Measurements from ENCODE around the gene CEMIP. TPM values are rescaled to one million over a fixed set of nuclear protein-coding genes. Genes with fewer than 3 reads are reported as not detected.

CEMIP gene
- total RNA-seq, 1 donor from 2014 or later, result 0.30 TPM

GRCh38 chr15:80876348-80876674 is 97.1 kb downstream of the CEMIP start:
- no peaks in the 10 kb centered on the region for H3K27me3 Mint-ChIP-seq (ENCODE audit: low read depth)

GRCh38 chr15:80878242-80878866 is 99.2 kb downstream of the CEMIP start:
- H3K36me3 Mint-ChIP-seq (ENCODE audit: low read depth), result no peaks in the 10 kb centered on the region
- H3K27me3 Mint-ChIP-seq (ENCODE audit: low read depth), result peaks cover 1% of the 10 kb centered on the region
- no peaks in the 10 kb centered on the region for H3K4me1 Mint-ChIP-seq (ENCODE audit: low read depth)
- no peak overlapping the region for H3K27ac Mint-ChIP-seq
- no peaks in the 10 kb centered on the region for H3K9me3 Mint-ChIP-seq
- no peak overlapping the region for H3K4me3 Mint-ChIP-seq (ENCODE audit: low read depth)
- no peak for DNase-seq (ENCODE audit: low spot score)
- intact Hi-C loops (cut with micrococcal nuclease), result no loop called here

More at GRCh38 chr15:80876348-80876674, 97.1 kb downstream of the CEMIP start:
- Mint-ChIP-seq H3K4me1 (ENCODE audit: low read depth) (no peaks in the 10 kb centered on the region), H3K4me3 (ENCODE audit: low read depth) (no peak overlapping the region), H3K36me3 (ENCODE audit: low read depth) (no peaks in the 10 kb centered on the region), H3K9me3 (no peaks in the 10 kb centered on the region), H3K27ac (no peak overlapping the region)
- no peak for DNase-seq (ENCODE audit: low spot score)
- intact Hi-C loops (cut with micrococcal nuclease), result no loop called here

GRCh38 chr15:80878867-80879250 is 99.7 kb downstream of the CEMIP start:
- DNase-seq (ENCODE audit: low spot score), result no peak
- H3K27me3 Mint-ChIP-seq (ENCODE audit: low read depth), result peaks cover 1% of the 10 kb centered on the region
- H3K27ac Mint-ChIP-seq, result no peak overlapping the region
- H3K4me3 Mint-ChIP-seq (ENCODE audit: low read depth), result no peak overlapping the region
- no peaks in the 10 kb centered on the region for H3K4me1 Mint-ChIP-seq (ENCODE audit: low read depth)
- H3K9me3 Mint-ChIP-seq, result no peaks in the 10 kb centered on the region
- no peaks in the 10 kb centered on the region for H3K36me3 Mint-ChIP-seq (ENCODE audit: low read depth)
- intact Hi-C loops (cut with micrococcal nuclease), result no loop called here

- H3K27me3 Mint-ChIP-seq (ENCODE audit: low read depth), result peaks cover 1% of the 10 kb centered on the region
- H3K36me3 Mint-ChIP-seq (ENCODE audit: low read depth), result no peaks in the 10 kb centered on the region
- H3K27ac Mint-ChIP-seq, result no peak overlapping the region
- intact Hi-C loops (cut with micrococcal nuclease), result no loop called here
- no peaks in the 10 kb centered on the region for H3K9me3 Mint-ChIP-seq
- no peaks in the 10 kb centered on the region for H3K4me1 Mint-ChIP-seq (ENCODE audit: low read depth)
- DNase-seq (ENCODE audit: low spot score), result no peak
- H3K4me3 Mint-ChIP-seq (ENCODE audit: low read depth), result no peak overlapping the region
Observed at GRCh38 chr15:80880086-80880485, 100.9 kb downstream of the CEMIP start.

- Mint-ChIP-seq H3K4me3 (ENCODE audit: low read depth) (no peak overlapping the region), H3K27me3 (ENCODE audit: low read depth) (peaks cover 4% of the 10 kb centered on the region), H3K36me3 (ENCODE audit: low read depth) (no peaks in the 10 kb centered on the region), H3K27ac (no peak overlapping the region), H3K9me3 (no peaks in the 10 kb centered on the region), H3K4me1 (ENCODE audit: low read depth) (peaks cover 2% of the 10 kb centered on the region)
- intact Hi-C loops (cut with micrococcal nuclease), result no loop called here
- DNase-seq (ENCODE audit: low spot score), result no peak
Observed at GRCh38 chr15:80883641-80884040, 104.5 kb downstream of the CEMIP start.

- Mint-ChIP-seq H3K4me3 (ENCODE audit: low read depth) (no peak overlapping the region), H3K36me3 (ENCODE audit: low read depth) (no peaks in the 10 kb centered on the region), H3K4me1 (ENCODE audit: low read depth) (peaks cover 2% of the 10 kb centered on the region), H3K9me3 (no peaks in the 10 kb centered on the region), H3K27ac (no peak overlapping the region), H3K27me3 (ENCODE audit: low read depth) (peaks cover 4% of the 10 kb centered on the region)
- intact Hi-C loops (cut with micrococcal nuclease), result no loop called here
- no peak for DNase-seq (ENCODE audit: low spot score)
Observed at GRCh38 chr15:80885016-80885579, 105.9 kb downstream of the CEMIP start.

- no peak overlapping the region for H3K27ac Mint-ChIP-seq
- H3K36me3 Mint-ChIP-seq (ENCODE audit: low read depth), result no peaks in the 10 kb centered on the region
- no peaks in the 10 kb centered on the region for H3K9me3 Mint-ChIP-seq
- no peak overlapping the region for H3K4me3 Mint-ChIP-seq (ENCODE audit: low read depth)
- DNase-seq (ENCODE audit: low spot score), result no peak
- peaks cover 4% of the 10 kb centered on the region for H3K27me3 Mint-ChIP-seq (ENCODE audit: low read depth)
- H3K4me1 Mint-ChIP-seq (ENCODE audit: low read depth), result peaks cover 2% of the 10 kb centered on the region
- intact Hi-C loops (cut with micrococcal nuclease), result no loop called here
Observed at GRCh38 chr15:80887148-80887547, 108.0 kb downstream of the CEMIP start.

GRCh38 chr15:80888846-80889245 is 109.7 kb downstream of the CEMIP start:
- Mint-ChIP-seq H3K4me3 (ENCODE audit: low read depth) (no peak overlapping the region), H3K9me3 (no peaks in the 10 kb centered on the region), H3K4me1 (ENCODE audit: low read depth) (peaks cover 2% of the 10 kb centered on the region), H3K36me3 (ENCODE audit: low read depth) (no peaks in the 10 kb centered on the region), H3K27me3 (ENCODE audit: low read depth) (peaks cover 3% of the 10 kb centered on the region), H3K27ac (no peak overlapping the region)
- intact Hi-C loops (cut with micrococcal nuclease), result no loop called here
- no peak for DNase-seq (ENCODE audit: low spot score)

GRCh38 chr15:80890341-80891005 is 111.3 kb downstream of the CEMIP start:
- intact Hi-C loops (cut with micrococcal nuclease), result no loop called here
- H3K27ac Mint-ChIP-seq, result no peak overlapping the region
- H3K27me3 Mint-ChIP-seq (ENCODE audit: low read depth), result peaks cover 3% of the 10 kb centered on the region
- H3K9me3 Mint-ChIP-seq, result no peaks in the 10 kb centered on the region
- peaks cover 4% of the 10 kb centered on the region for H3K36me3 Mint-ChIP-seq (ENCODE audit: low read depth)
- H3K4me1 Mint-ChIP-seq (ENCODE audit: low read depth), result peaks cover 2% of the 10 kb centered on the region
- no peak for DNase-seq (ENCODE audit: low spot score)
- H3K4me3 Mint-ChIP-seq (ENCODE audit: low read depth), result no peak overlapping the region

- Mint-ChIP-seq H3K27me3 (ENCODE audit: low read depth) (peaks cover under 1% of the 10 kb centered on the region), H3K27ac (no peak overlapping the region), H3K4me1 (ENCODE audit: low read depth) (peaks cover 2% of the 10 kb centered on the region), H3K9me3 (no peaks in the 10 kb centered on the region), H3K4me3 (ENCODE audit: low read depth) (no peak overlapping the region), H3K36me3 (ENCODE audit: low read depth) (peaks cover 5% of the 10 kb centered on the region)
- intact Hi-C loops (cut with micrococcal nuclease), result no loop called here
- no peak for DNase-seq (ENCODE audit: low spot score)
Observed at GRCh38 chr15:80891006-80891405, 111.8 kb downstream of the CEMIP start.

GRCh38 chr15:80892414-80892813 is 113.2 kb downstream of the CEMIP start:
- Mint-ChIP-seq H3K9me3 (peaks cover 5% of the 10 kb centered on the region), H3K36me3 (ENCODE audit: low read depth) (peaks cover 10% of the 10 kb centered on the region), H3K27me3 (ENCODE audit: low read depth) (no peaks in the 10 kb centered on the region), H3K27ac (no peak overlapping the region), H3K4me3 (ENCODE audit: low read depth) (no peak overlapping the region), H3K4me1 (ENCODE audit: low read depth) (peaks cover 2% of the 10 kb centered on the region)
- DNase-seq (ENCODE audit: low spot score), result no peak
- intact Hi-C loops (cut with micrococcal nuclease), result no loop called here

GRCh38 chr15:80893777-80894176 is 114.6 kb downstream of the CEMIP start:
- no peaks in the 10 kb centered on the region for H3K4me1 Mint-ChIP-seq (ENCODE audit: low read depth)
- peaks cover 5% of the 10 kb centered on the region for H3K9me3 Mint-ChIP-seq
- H3K4me3 Mint-ChIP-seq (ENCODE audit: low read depth), result no peak overlapping the region
- no peaks in the 10 kb centered on the region for H3K27me3 Mint-ChIP-seq (ENCODE audit: low read depth)
- no peak for DNase-seq (ENCODE audit: low spot score)
- H3K27ac Mint-ChIP-seq, result no peak overlapping the region
- H3K36me3 Mint-ChIP-seq (ENCODE audit: low read depth), result peaks cover 10% of the 10 kb centered on the region
- intact Hi-C loops (cut with micrococcal nuclease), result no loop called here

- no peak for DNase-seq (ENCODE audit: low spot score)
- H3K4me1 Mint-ChIP-seq (ENCODE audit: low read depth), result no peaks in the 10 kb centered on the region
- peaks cover 5% of the 10 kb centered on the region for H3K9me3 Mint-ChIP-seq
- intact Hi-C loops (cut with micrococcal nuclease), result no loop called here
- H3K36me3 Mint-ChIP-seq (ENCODE audit: low read depth), result peaks cover 10% of the 10 kb centered on the region
- no peak overlapping the region for H3K27ac Mint-ChIP-seq
- no peaks in the 10 kb centered on the region for H3K27me3 Mint-ChIP-seq (ENCODE audit: low read depth)
- H3K4me3 Mint-ChIP-seq (ENCODE audit: low read depth), result no peak overlapping the region
Observed at GRCh38 chr15:80895091-80895490, 115.9 kb downstream of the CEMIP start.
